Right renal pelvis (tissue), 4 donors: ENCODE measurements around the gene RAB6C. TPM values are rescaled to one million over a fixed set of nuclear protein-coding genes. Genes with fewer than 3 reads are reported as not detected.
"Not testable (repeated sequence)": the region's sequence is repeated elsewhere in the genome, so short reads cannot be mapped to it uniquely, and the experiment has no call there.

Experiments
- DNase-seq, 4 donors: peaks; one replicate each; pipeline ENCODE4 v3.0.0-alpha.2; 2013; ENCODE audit warnings: low read depth in 4 of 4, low spot score in 3 of 4, missing footprints in 1 of 4
- polyA plus RNA-seq, 4 donors: library from polyadenylated mRNA; unstranded; fragments of 120-200 nt; gene quantifications; one replicate each; pipeline ENCODE4 v1.2.1, GENCODE V29; 2013; ENCODE audit not compliant: insufficient read length in 4 of 4

The RAB6C gene
- polyA plus RNA-seq, 4 donors, result 0.58 to 1.7 (median 0.96) TPM

- not testable (repeated sequence) for DNase-seq
Observed at GRCh38 chr2:129992415-129993006, 13.0 kb downstream of the RAB6C start.

GRCh38 chr2:129993151-129993550, 13.7 kb downstream of the RAB6C start:
- DNase-seq, result not testable (repeated sequence)

- DNase-seq, result not testable (repeated sequence)
Observed at GRCh38 chr2:129996657-129997237, 17.3 kb downstream of the RAB6C start.

GRCh38 chr2:129998771-129999170, 19.3 kb downstream of the RAB6C start:
- DNase-seq, result not testable (repeated sequence)

GRCh38 chr2:130005862-130006261, 26.4 kb downstream of the RAB6C start:
- not testable (repeated sequence) for DNase-seq

- DNase-seq, result not testable (repeated sequence)
Observed at GRCh38 chr2:130016701-130017100, 37.2 kb downstream of the RAB6C start.

GRCh38 chr2:130019402-130019801, 39.9 kb downstream of the RAB6C start:
- DNase-seq, result no peak

GRCh38 chr2:130020069-130020468, 40.6 kb downstream of the RAB6C start:
- DNase-seq, result not testable (repeated sequence)

GRCh38 chr2:130025931-130026330, 46.5 kb downstream of the RAB6C start:
- not testable (repeated sequence) for DNase-seq

Other genes with a start within 250 kb of the RAB6C start
- under 1 TPM in 1 of 4 donors, not detected in 3; 0.18 TPM for gene POTEF, start 149.6 kb downstream of the RAB6C start, polyA plus RNA-seq
- 10 to 100 TPM; 10.8 to 15.1 (median 13.5) TPM for gene CCDC74B, start 165.4 kb downstream of the RAB6C start, polyA plus RNA-seq
- 10 to 100 TPM; 55.7 to 72.9 (median 64.4) TPM for gene SMPD4, start 201.9 kb downstream of the RAB6C start, polyA plus RNA-seq
- 100 to 1,000 TPM in 3 of 4 donors, 10 to 100 TPM in 1; 79.5 to 179 (median 106) TPM for gene MZT2B, start 202.6 kb downstream of the RAB6C start, polyA plus RNA-seq
- under 1 TPM in 3 of 4 donors, not detected in 1; 0.04 to 0.21 (median 0.13) TPM for gene TUBA3E, start 218.8 kb downstream of the RAB6C start, polyA plus RNA-seq